ENCODE data around the gene TCAP.

DNA sequence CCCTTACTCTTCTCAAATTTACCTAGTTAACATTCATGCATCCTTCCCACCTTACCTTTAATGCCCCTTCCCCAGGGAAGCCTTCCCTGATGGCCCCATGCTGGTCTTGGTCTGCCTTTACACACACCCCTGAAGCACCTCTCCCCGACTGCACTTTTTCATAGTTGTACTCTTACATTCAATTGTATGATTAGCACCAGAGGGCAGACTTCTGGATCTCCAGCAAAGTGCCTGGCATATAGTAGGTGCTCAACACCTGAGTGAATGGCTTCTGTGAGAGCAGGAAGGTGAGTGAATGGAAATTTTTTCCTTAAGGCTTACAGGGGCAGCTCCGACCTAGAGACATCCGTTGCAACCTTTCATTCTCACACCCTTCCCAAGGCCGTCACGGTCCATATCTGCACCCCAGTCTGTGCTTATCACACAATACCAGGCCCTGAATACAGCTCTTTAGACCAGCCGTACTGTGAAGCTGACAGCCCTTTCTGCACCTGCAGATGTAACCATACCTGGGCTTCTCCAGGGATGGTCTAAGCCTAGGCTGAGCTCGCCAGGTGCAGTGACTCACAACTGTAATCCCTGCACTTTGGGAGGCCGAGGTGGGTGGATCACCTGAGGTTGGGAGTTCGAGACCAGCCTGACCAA, 18.3 kb downstream of the TCAP start:
- TF ChIP-seq, protein P1, sequence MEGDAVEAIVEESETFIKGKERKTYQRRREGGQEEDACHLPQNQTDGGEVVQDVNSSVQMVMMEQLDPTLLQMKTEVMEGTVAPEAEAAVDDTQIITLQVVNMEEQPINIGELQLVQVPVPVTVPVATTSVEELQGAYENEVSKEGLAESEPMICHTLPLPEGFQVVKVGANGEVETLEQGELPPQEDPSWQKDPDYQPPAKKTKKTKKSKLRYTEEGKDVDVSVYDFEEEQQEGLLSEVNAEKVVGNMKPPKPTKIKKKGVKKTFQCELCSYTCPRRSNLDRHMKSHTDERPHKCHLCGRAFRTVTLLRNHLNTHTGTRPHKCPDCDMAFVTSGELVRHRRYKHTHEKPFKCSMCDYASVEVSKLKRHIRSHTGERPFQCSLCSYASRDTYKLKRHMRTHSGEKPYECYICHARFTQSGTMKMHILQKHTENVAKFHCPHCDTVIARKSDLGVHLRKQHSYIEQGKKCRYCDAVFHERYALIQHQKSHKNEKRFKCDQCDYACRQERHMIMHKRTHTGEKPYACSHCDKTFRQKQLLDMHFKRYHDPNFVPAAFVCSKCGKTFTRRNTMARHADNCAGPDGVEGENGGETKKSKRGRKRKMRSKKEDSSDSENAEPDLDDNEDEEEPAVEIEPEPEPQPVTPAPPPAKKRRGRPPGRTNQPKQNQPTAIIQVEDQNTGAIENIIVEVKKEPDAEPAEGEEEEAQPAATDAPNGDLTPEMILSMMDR (IDR thresholded peaks at IDR 0.05; ENCODE audit: low read length) = no peak
- no peak for TF ChIP-seq EZH2 (IDR thresholded peaks at IDR 0.05; ENCODE audit: borderline replicate concordance, low read length)

Measured in OCI-LY1 (cell line).